Activated CD8-positive, alpha-beta memory T cell treated with anti-CD3 and anti-CD28 coated beads, Interleukin-2, amount 50 U/mL, for 1 hour (primary cell): Measurements from ENCODE around the gene EYS.
"Not testable (repeated sequence)": the region's sequence is repeated elsewhere in the genome, so short reads cannot be mapped to it uniquely, and the experiment has no call there.

Source experiments
- DNase-seq: peaks from one replicate; pipeline ENCODE4 v3.0.0-alpha.2; 2020; ENCODE audit errors: extremely low read depth

The EYS gene

GRCh38 chr6:65088575-65088974 lies 618.5 kb downstream of the EYS start:
- no peak for DNase-seq

- DNase-seq, result no peak
Measured at GRCh38 chr6:65081756-65082155, 625.3 kb downstream of the EYS start.

- no peak for DNase-seq
Measured at GRCh38 chr6:65075705-65076230, 631.3 kb downstream of the EYS start.

- no peak for DNase-seq
Measured at GRCh38 chr6:65072500-65072899, 634.5 kb downstream of the EYS start.

- DNase-seq, result no peak
Measured at GRCh38 chr6:65071480-65071879, 635.5 kb downstream of the EYS start.

GRCh38 chr6:65064844-65065243 lies 642.2 kb downstream of the EYS start:
- no peak for DNase-seq

GRCh38 chr6:65059568-65059967 lies 647.5 kb downstream of the EYS start:
- no peak for DNase-seq

- no peak for DNase-seq
Measured at GRCh38 chr6:65055545-65055944, 651.5 kb downstream of the EYS start.

- DNase-seq, result no peak
Measured at GRCh38 chr6:65052626-65053025, 654.4 kb downstream of the EYS start.

- no peak for DNase-seq
Measured at GRCh38 chr6:65045801-65046200, 661.2 kb downstream of the EYS start.

GRCh38 chr6:65014006-65014405 lies 693.0 kb downstream of the EYS start:
- DNase-seq, result no peak

GRCh38 chr6:65006788-65007187 lies 700.2 kb downstream of the EYS start:
- no peak for DNase-seq

GRCh38 chr6:65004283-65004682 lies 702.7 kb downstream of the EYS start:
- DNase-seq, result no peak

GRCh38 chr6:65002882-65003281 lies 704.1 kb downstream of the EYS start:
- DNase-seq, result not testable (repeated sequence)

GRCh38 chr6:65000815-65001214 lies 706.2 kb downstream of the EYS start:
- DNase-seq, result no peak

GRCh38 chr6:64998204-64998603 lies 708.8 kb downstream of the EYS start:
- no peak for DNase-seq

- no peak for DNase-seq
Measured at GRCh38 chr6:64996301-64996700, 710.7 kb downstream of the EYS start.

GRCh38 chr6:64990652-64991304 lies 716.2 kb downstream of the EYS start:
- no peak for DNase-seq

GRCh38 chr6:64988148-64988547 lies 718.9 kb downstream of the EYS start:
- DNase-seq, result no peak

GRCh38 chr6:64987066-64987465 lies 720.0 kb downstream of the EYS start:
- DNase-seq, result no peak

- DNase-seq, result no peak
Measured at GRCh38 chr6:64985726-64986125, 721.3 kb downstream of the EYS start.

GRCh38 chr6:64984948-64985347 lies 722.1 kb downstream of the EYS start:
- no peak for DNase-seq

GRCh38 chr6:64983089-64983488 lies 723.9 kb downstream of the EYS start:
- no peak for DNase-seq

- DNase-seq, result no peak
Measured at GRCh38 chr6:64973142-64973541, 733.9 kb downstream of the EYS start.
